Adrenal gland (tissue), 5 donors: ENCODE data around the gene ABHD6.

Source experiments
- CTCF ChIP-seq, 6 experiments: fragments of 450-650 bp in 4 of 6; fragments of 200-600 bp in 2 of 6; sonication (generic) in 1 of 6; IDR thresholded peaks; 1 replicate in 5 of 6; 2 replicates in 1 of 6; pipeline versions ENCODE4 v1.5.1 to v1.8.0; 2016 to 2021; ENCODE audit warnings: antibody characterized with exemption in 6 of 6, mild to moderate bottlenecking in 2 of 6, moderate library complexity in 1 of 6
- POLR2A ChIP-seq, 2 donors: fragments of 450-650 bp; IDR thresholded peaks; one replicate each; pipeline ENCODE4 v1.6.1; 2017; ENCODE audit warnings: antibody characterized with exemption in 2 of 2, mild to moderate bottlenecking in 2 of 2, moderate library complexity in 1 of 2
- donor health status: DM: no; HTN: no; CAD: no.

- TF ChIP-seq CTCF (IDR thresholded peaks at IDR 0.05) (no peak), POLR2A (IDR thresholded peaks at IDR 0.05) (no peak)
Observed at GRCh38 chr3:58342676-58343075, 105.1 kb downstream of the ABHD6 start.
